HepG2 (cell line): ENCODE measurements around the gene MYO18A. TPM values are rescaled to one million over a fixed set of nuclear protein-coding genes. Genes with fewer than 3 reads are reported as not detected.

ENCODE experiments used
- ATM ChIP-seq: fragments of 450-650 bp; IDR thresholded peaks from 2 replicates; pipeline ENCODE4 v1.7.1; 2017; ENCODE audit warnings: mild to moderate bottlenecking, borderline replicate concordance
- BRCA1 ChIP-seq: sonication (generic); formaldehyde crosslinking; IDR thresholded peaks from 2 replicates; pipeline ENCODE4 v1.4.0; 2020; ENCODE audit warnings: missing genetic modification reagents
- BRD4 ChIP-seq: sonication (generic); formaldehyde crosslinking; IDR thresholded peaks from 2 replicates; pipeline ENCODE4 v1.4.0; 2020; ENCODE audit warnings: missing genetic modification reagents
- CREM ChIP-seq, 2 experiments: sonication (generic) in 1 of 2; formaldehyde crosslinking in 1 of 2; IDR thresholded peaks; 2 replicates each; pipeline versions ENCODE4 v1.4.0 to v1.6.1; 2016 to 2020; ENCODE audit warnings: antibody characterized with exemption in 1 of 2, mild to moderate bottlenecking in 1 of 2, missing genetic modification reagents in 1 of 2
- DPF2 ChIP-seq: sonication (generic); formaldehyde crosslinking; IDR thresholded peaks from 2 replicates; pipeline ENCODE4 v1.4.0; 2020; ENCODE audit warnings: mild to moderate bottlenecking, low read depth, missing genetic modification reagents, borderline replicate concordance
- ELF1 ChIP-seq: sonication (generic); formaldehyde crosslinking; IDR thresholded peaks from 2 replicates; pipeline ENCODE4 v1.4.0; 2020; ENCODE audit warnings: missing genetic modification reagents
- ELF3 ChIP-seq: IDR thresholded peaks from 2 replicates; pipeline ENCODE4 v1.6.1; 2016; ENCODE audit warnings: missing genetic modification reagents, missing compliant biosample characterization
- IRF2 ChIP-seq: IDR thresholded peaks from 2 replicates; pipeline ENCODE4 v1.6.1; 2018; ENCODE audit warnings: missing genetic modification reagents, missing compliant biosample characterization
- MED8 ChIP-seq: sonication (generic); formaldehyde crosslinking; IDR thresholded peaks from 2 replicates; pipeline ENCODE4 v1.8.1; 2023; ENCODE audit warnings: mild to moderate bottlenecking, missing genetic modification reagents; ENCODE audit not compliant: insufficient replicate concordance
- NFYC ChIP-seq: IDR thresholded peaks from 2 replicates; pipeline ENCODE4 v1.6.1; 2016; ENCODE audit warnings: missing genetic modification reagents, missing compliant biosample characterization
- WIZ ChIP-seq: sonication (generic); formaldehyde crosslinking; IDR thresholded peaks from 2 replicates; pipeline ENCODE4 v1.5.1; 2020; ENCODE audit warnings: mild to moderate bottlenecking, missing genetic modification reagents
- ZNF256 ChIP-seq: sonication (generic); formaldehyde crosslinking; conservative IDR thresholded peaks from 2 replicates; pipeline ENCODE4 v1.4.0; 2020; ENCODE audit warnings: missing genetic modification reagents
- ZNF33B ChIP-seq: sonication (generic); formaldehyde crosslinking; IDR thresholded peaks from 2 replicates; pipeline ENCODE4 v1.5.1; 2020; ENCODE audit warnings: mild to moderate bottlenecking, missing genetic modification reagents
- ZNF44 ChIP-seq: sonication (generic); formaldehyde crosslinking; IDR thresholded peaks from 2 replicates; pipeline ENCODE4 v1.5.1; 2020; ENCODE audit warnings: mild to moderate bottlenecking, missing genetic modification reagents
- ZNF501 ChIP-seq: sonication (generic); formaldehyde crosslinking; IDR thresholded peaks from 2 replicates; pipeline ENCODE4 v1.5.1; 2020; ENCODE audit warnings: mild to moderate bottlenecking, moderate library complexity, missing genetic modification reagents
- ZNF616 ChIP-seq: sonication (generic); formaldehyde crosslinking; IDR thresholded peaks from 2 replicates; pipeline ENCODE4 v1.5.0; 2020; ENCODE audit warnings: low read depth, mild to moderate bottlenecking, missing genetic modification reagents
- ZNF83 ChIP-seq: sonication (generic); formaldehyde crosslinking; IDR thresholded peaks from 2 replicates; pipeline ENCODE4 v1.4.0; 2020; ENCODE audit warnings: missing genetic modification reagents, mild to moderate bottlenecking, borderline replicate concordance
- polyA plus RNA-seq, 8 experiments: library from polyadenylated mRNA; depleted of rRNA in 3 of 8; stranded (reverse) in 7 of 8; unstranded in 1 of 8; fragments of >200 nt; fragmentation: Illumina TruSeq in 4 of 8; extraction: Trizol in 4 of 8; gene quantifications; 2 replicates each; pipeline versions ENCODE4 v1.2.1 to v1.2.3, GENCODE V29; 2011 to 2016; ENCODE audit warnings: low read depth in 4 of 8, missing spikeins in 1 of 8, mixed read lengths in 1 of 8; ENCODE audit not compliant: insufficient read depth in 1 of 8
- total RNA-seq, 5 experiments: library from RNA; depleted of rRNA; stranded (reverse); fragments of >200 nt; fragmentation: Illumina TruSeq; extraction: Trizol; gene quantifications; 2 replicates each; pipeline ENCODE4 v1.2.3, GENCODE V29; 2016; ENCODE audit warnings: low read depth in 1 of 5
- TF ChIP-seq, protein P1 (sequence below): sonication (generic); formaldehyde crosslinking; IDR thresholded peaks from 2 replicates; pipeline ENCODE4 v1.4.0; 2020; ENCODE audit warnings: missing genetic modification reagents
- TF ChIP-seq, protein P2 (sequence below): sonication (generic); formaldehyde crosslinking; IDR thresholded peaks from 2 replicates; pipeline ENCODE4 v1.4.0; 2020; ENCODE audit warnings: missing genetic modification reagents
- TF ChIP-seq, protein P3 (sequence below): sonication (generic); formaldehyde crosslinking; conservative IDR thresholded peaks from 2 replicates; pipeline ENCODE4 v1.4.0; 2020; ENCODE audit warnings: missing genetic modification reagents
- TF ChIP-seq, protein P4 (sequence below): sonication (generic); formaldehyde crosslinking; IDR thresholded peaks from 2 replicates; pipeline ENCODE4 v1.4.0; 2020; ENCODE audit warnings: low read depth, mild to moderate bottlenecking, missing genetic modification reagents

The MYO18A gene
- total and polyA plus RNA-seq, 2 of the 13 experiments (the other 11 are each of a cell fraction or from before 2014, with no cell fraction given): 16.8 to 24.8 TPM

DNA sequence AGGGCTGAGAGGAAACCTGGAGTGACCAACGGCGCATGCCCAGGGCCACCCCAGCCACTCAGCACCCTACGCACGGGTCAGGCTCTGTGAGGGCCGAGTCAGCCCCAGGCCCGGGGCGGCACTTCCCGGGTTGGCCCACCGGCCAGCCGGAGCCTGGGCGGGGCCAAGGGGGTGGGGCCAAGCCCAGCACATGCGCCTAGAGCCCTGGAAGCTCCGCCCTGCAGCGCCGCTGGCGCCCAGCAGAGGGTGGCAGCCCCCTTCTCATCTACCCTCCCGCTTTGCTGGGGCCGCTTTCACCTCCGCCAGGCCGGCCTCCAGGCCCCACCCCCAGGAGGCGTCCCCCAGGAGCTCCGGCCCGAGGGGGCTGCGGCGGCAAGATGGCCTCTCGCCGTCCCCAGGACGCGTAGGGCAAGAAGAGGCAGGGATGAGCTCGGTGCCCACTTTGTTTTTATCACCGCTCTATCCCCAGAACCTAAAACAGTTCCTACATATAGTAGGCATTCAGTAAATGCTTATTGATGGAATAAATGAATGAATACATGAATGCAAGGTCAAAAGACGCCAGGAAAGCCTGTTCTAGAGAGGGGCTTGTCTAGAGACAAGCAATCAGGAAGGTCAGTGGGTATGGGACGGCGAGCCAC, 31.3 kb downstream of the MYO18A start (continued):
- peak; percentile 83 for TF ChIP-seq ZNF501
- TF ChIP-seq, protein P1, sequence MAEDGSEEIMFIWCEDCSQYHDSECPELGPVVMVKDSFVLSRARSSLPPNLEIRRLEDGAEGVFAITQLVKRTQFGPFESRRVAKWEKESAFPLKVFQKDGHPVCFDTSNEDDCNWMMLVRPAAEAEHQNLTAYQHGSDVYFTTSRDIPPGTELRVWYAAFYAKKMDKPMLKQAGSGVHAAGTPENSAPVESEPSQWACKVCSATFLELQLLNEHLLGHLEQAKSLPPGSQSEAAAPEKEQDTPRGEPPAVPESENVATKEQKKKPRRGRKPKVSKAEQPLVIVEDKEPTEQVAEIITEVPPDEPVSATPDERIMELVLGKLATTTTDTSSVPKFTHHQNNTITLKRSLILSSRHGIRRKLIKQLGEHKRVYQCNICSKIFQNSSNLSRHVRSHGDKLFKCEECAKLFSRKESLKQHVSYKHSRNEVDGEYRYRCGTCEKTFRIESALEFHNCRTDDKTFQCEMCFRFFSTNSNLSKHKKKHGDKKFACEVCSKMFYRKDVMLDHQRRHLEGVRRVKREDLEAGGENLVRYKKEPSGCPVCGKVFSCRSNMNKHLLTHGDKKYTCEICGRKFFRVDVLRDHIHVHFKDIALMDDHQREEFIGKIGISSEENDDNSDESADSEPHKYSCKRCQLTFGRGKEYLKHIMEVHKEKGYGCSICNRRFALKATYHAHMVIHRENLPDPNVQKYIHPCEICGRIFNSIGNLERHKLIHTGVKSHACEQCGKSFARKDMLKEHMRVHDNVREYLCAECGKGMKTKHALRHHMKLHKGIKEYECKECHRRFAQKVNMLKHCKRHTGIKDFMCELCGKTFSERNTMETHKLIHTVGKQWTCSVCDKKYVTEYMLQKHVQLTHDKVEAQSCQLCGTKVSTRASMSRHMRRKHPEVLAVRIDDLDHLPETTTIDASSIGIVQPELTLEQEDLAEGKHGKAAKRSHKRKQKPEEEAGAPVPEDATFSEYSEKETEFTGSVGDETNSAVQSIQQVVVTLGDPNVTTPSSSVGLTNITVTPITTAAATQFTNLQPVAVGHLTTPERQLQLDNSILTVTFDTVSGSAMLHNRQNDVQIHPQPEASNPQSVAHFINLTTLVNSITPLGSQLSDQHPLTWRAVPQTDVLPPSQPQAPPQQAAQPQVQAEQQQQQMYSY (CRISPR knock-in tag): no peak
- TF ChIP-seq ELF1 (CRISPR knock-in tag): peak; percentile 68
- TF ChIP-seq MED8 (CRISPR knock-in tag): peak; percentile 24
- no peak for TF ChIP-seq ZNF44
- no peak for TF ChIP-seq BRCA1
- TF ChIP-seq, protein P2, sequence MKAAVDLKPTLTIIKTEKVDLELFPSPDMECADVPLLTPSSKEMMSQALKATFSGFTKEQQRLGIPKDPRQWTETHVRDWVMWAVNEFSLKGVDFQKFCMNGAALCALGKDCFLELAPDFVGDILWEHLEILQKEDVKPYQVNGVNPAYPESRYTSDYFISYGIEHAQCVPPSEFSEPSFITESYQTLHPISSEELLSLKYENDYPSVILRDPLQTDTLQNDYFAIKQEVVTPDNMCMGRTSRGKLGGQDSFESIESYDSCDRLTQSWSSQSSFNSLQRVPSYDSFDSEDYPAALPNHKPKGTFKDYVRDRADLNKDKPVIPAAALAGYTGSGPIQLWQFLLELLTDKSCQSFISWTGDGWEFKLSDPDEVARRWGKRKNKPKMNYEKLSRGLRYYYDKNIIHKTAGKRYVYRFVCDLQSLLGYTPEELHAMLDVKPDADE (CRISPR knock-in tag): no peak
- no peak for TF ChIP-seq WIZ (CRISPR knock-in tag)
- no peak for TF ChIP-seq ZNF256 (CRISPR knock-in tag)
- TF ChIP-seq, protein P3, sequence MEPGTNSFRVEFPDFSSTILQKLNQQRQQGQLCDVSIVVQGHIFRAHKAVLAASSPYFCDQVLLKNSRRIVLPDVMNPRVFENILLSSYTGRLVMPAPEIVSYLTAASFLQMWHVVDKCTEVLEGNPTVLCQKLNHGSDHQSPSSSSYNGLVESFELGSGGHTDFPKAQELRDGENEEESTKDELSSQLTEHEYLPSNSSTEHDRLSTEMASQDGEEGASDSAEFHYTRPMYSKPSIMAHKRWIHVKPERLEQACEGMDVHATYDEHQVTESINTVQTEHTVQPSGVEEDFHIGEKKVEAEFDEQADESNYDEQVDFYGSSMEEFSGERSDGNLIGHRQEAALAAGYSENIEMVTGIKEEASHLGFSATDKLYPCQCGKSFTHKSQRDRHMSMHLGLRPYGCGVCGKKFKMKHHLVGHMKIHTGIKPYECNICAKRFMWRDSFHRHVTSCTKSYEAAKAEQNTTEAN (CRISPR knock-in tag): 0 out of 2 replicates have a peak, but pooled peaks have one; percentile 21
- no peak for TF ChIP-seq ZNF616 (CRISPR knock-in tag)
- TF ChIP-seq ATM: no peak
- TF ChIP-seq DPF2 (CRISPR knock-in tag): no peak
- peak; percentile 28; the same call in 1 of the 2 replicates for TF ChIP-seq BRD4 (CRISPR knock-in tag)
- no peak for TF ChIP-seq ELF3 (CRISPR knock-in tag)
- peak; percentile 50; the same call in 1 of the 2 replicates for TF ChIP-seq ZNF33B
- TF ChIP-seq NFYC: no peak; the same call in 1 of the 2 replicates
- peak; percentile 38; the same call in 1 of the 2 replicates for TF ChIP-seq IRF2 (CRISPR knock-in tag)
- TF ChIP-seq ZNF83: 0 out of 2 replicates have a peak, but pooled peaks have one; percentile 53
- TF ChIP-seq CREM (IDR thresholded peaks at IDR 0.05): no peak
- TF ChIP-seq CREM (CRISPR knock-in tag; IDR thresholded peaks at IDR 0.05): no peak
- TF ChIP-seq, protein P4, sequence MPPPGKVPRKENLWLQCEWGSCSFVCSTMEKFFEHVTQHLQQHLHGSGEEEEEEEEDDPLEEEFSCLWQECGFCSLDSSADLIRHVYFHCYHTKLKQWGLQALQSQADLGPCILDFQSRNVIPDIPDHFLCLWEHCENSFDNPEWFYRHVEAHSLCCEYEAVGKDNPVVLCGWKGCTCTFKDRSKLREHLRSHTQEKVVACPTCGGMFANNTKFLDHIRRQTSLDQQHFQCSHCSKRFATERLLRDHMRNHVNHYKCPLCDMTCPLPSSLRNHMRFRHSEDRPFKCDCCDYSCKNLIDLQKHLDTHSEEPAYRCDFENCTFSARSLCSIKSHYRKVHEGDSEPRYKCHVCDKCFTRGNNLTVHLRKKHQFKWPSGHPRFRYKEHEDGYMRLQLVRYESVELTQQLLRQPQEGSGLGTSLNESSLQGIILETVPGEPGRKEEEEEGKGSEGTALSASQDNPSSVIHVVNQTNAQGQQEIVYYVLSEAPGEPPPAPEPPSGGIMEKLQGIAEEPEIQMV (CRISPR knock-in tag): no peak
